K562 (cell line): ENCODE measurements around the gene GDF2. TPM values are rescaled to one million over a fixed set of nuclear protein-coding genes. Genes with fewer than 3 reads are reported as not detected.
A peak's percentile ranks its signal among the peaks of the same experiment; 100 is the strongest.

ENCODE experiments used
- ADNP ChIP-seq: fragments of 200-800 bp; sonication (Bioruptor generic); IDR thresholded peaks from 2 replicates; pipeline ENCODE4 v1.6.1; 2016; ENCODE audit warnings: missing genetic modification characterization, missing compliant biosample characterization
- CEBPG ChIP-seq, 3 experiments: fragments of 200-800 bp in 1 of 3; sonication (Bioruptor generic) in 1 of 3; sonication (generic) in 1 of 3; formaldehyde crosslinking in 1 of 3; IDR thresholded peaks in 2 of 3; conservative IDR thresholded peaks in 1 of 3; 2 replicates each; pipeline versions ENCODE4 v1.6.1 to v1.8.0; 2016 to 2022; ENCODE audit warnings: missing compliant biosample characterization in 2 of 3, missing genetic modification characterization in 2 of 3, mild to moderate bottlenecking in 1 of 3, missing genetic modification reagents in 1 of 3
- CTCFL ChIP-seq: IDR thresholded peaks from 2 replicates; pipeline ENCODE4 v1.6.1; 2011; ENCODE audit warnings: borderline replicate concordance, low read depth, mild to moderate bottlenecking, moderate library complexity, low read length; ENCODE audit not compliant: insufficient read depth, poor library complexity, severe bottlenecking
- ELF2 ChIP-seq: fragments of 250-450 bp; sonication (Bioruptor Pico); IDR thresholded peaks from 2 replicates; pipeline ENCODE4 v1.5.0; 2021; ENCODE audit warnings: mild to moderate bottlenecking
- ESRRB ChIP-seq: fragments of 250-450 bp; sonication (Bioruptor Pico); IDR thresholded peaks from 2 replicates; pipeline ENCODE4 v1.5.0; 2020; ENCODE audit warnings: mild to moderate bottlenecking, moderate library complexity, borderline replicate concordance
- FOS ChIP-seq: IDR thresholded peaks from 3 replicates; pipeline ENCODE4 v1.6.1; 2011; ENCODE audit not compliant: insufficient read length; ENCODE audit errors: extremely low read depth
- KDM2B ChIP-seq: fragments of 250-450 bp; sonication (Bioruptor Pico); IDR thresholded peaks from 2 replicates; pipeline ENCODE4 v1.8.0; 2021; ENCODE audit warnings: mild to moderate bottlenecking, moderate library complexity
- KLF10 ChIP-seq: fragments of 250-450 bp; sonication (Bioruptor Pico); IDR thresholded peaks from 2 replicates; pipeline ENCODE4 v1.6.1; 2021; ENCODE audit warnings: matching md5 sums
- MAZ ChIP-seq, 2 experiments: fragments of 450-650 bp in 1 of 2; sonication (generic) in 1 of 2; formaldehyde crosslinking; IDR thresholded peaks in 1 of 2; conservative IDR thresholded peaks in 1 of 2; 2 replicates each; pipeline versions ENCODE4 v1.4.0 to v1.5.0; 2020; ENCODE audit warnings: mild to moderate bottlenecking in 1 of 2, missing genetic modification reagents in 1 of 2
- NONO ChIP-seq, 2 experiments: fragments of 200-400 bp in 1 of 2; fragments of 450-650 bp in 1 of 2; formaldehyde crosslinking in 1 of 2; IDR thresholded peaks; 2 replicates each; pipeline ENCODE4 v1.6.1; 2017; ENCODE audit warnings: low read depth in 2 of 2, mild to moderate bottlenecking in 2 of 2, moderate library complexity in 2 of 2, low read length in 1 of 2
- PATZ1 ChIP-seq: fragments of 250-450 bp; sonication (Bioruptor Pico); IDR thresholded peaks from 2 replicates; pipeline ENCODE4 v1.5.0; 2020; ENCODE audit warnings: mild to moderate bottlenecking, borderline replicate concordance
- POLR2B ChIP-seq: fragments of 450-650 bp; IDR thresholded peaks from 2 replicates; pipeline ENCODE4 v1.6.1; 2018; ENCODE audit warnings: low read depth; ENCODE audit not compliant: partially characterized antibody
- PRMT5 ChIP-seq: sonication (generic); formaldehyde crosslinking; IDR thresholded peaks from 2 replicates; pipeline ENCODE4 v1.5.0; 2020; ENCODE audit warnings: missing genetic modification reagents
- SAP30 ChIP-seq: fragments of 200-600 bp; sonication (generic); IDR thresholded peaks from 2 replicates; pipeline ENCODE4 v1.6.1; 2012; ENCODE audit warnings: borderline replicate concordance, low read depth, mild to moderate bottlenecking, moderate library complexity, low read length, control low read depth, inconsistent platforms; ENCODE audit not compliant: insufficient read depth, poor library complexity, severe bottlenecking
- SREBF1 ChIP-seq: fragments of 150-350 bp; IDR thresholded peaks from 2 replicates; pipeline ENCODE4 v1.6.1; 2014; ENCODE audit warnings: antibody characterized with exemption, low read depth, low read length, borderline replicate concordance
- SRF ChIP-seq, 2 experiments: fragments of 250-450, 450-650 bp in 1 of 2; sonication (Bioruptor Pico) in 1 of 2; sonication (generic) in 1 of 2; formaldehyde crosslinking; IDR thresholded peaks; 2 replicates each; pipeline versions ENCODE4 v1.5.0 to v1.5.1; 2020 to 2022; ENCODE audit warnings: mild to moderate bottlenecking in 1 of 2, missing genetic modification reagents in 1 of 2
- TCF3 ChIP-seq: sonication (generic); formaldehyde crosslinking; IDR thresholded peaks from 2 replicates; pipeline ENCODE4 v1.4.0; 2020; ENCODE audit warnings: mild to moderate bottlenecking, missing genetic modification reagents
- TRIM24 ChIP-seq, 2 experiments: fragments of 450-650 bp; IDR thresholded peaks; 2 replicates each; pipeline ENCODE4 v1.6.1; 2016
- ZBED1 ChIP-seq: IDR thresholded peaks from 2 replicates; pipeline ENCODE4 v1.6.1; 2014
- ZNF175 ChIP-seq: fragments of 200-800 bp; sonication (Bioruptor generic); IDR thresholded peaks from 2 replicates; pipeline ENCODE4 v1.6.1; 2016; ENCODE audit warnings: low read depth, mild to moderate bottlenecking, missing genetic modification characterization, missing compliant biosample characterization
- ZNF23 ChIP-seq: fragments of 250-450 bp; sonication (Bioruptor Pico); IDR thresholded peaks from 2 replicates; pipeline ENCODE4 v1.4.0; 2020; ENCODE audit warnings: mild to moderate bottlenecking
- ZNF311 ChIP-seq: fragments of 250-450 bp; sonication (Bioruptor Pico); IDR thresholded peaks from 2 replicates; pipeline ENCODE4 v1.4.0; 2020; ENCODE audit warnings: mild to moderate bottlenecking, moderate library complexity
- ZNF445 ChIP-seq: fragments of 250-450 bp; sonication (Bioruptor Pico); IDR thresholded peaks from 2 replicates; pipeline ENCODE4 v1.4.0; 2020; ENCODE audit warnings: low read depth, mild to moderate bottlenecking, moderate library complexity
- ZNF57 ChIP-seq: fragments of 450-650 bp; formaldehyde crosslinking; IDR thresholded peaks from 2 replicates; pipeline ENCODE4 v1.4.0; 2020; ENCODE audit warnings: mild to moderate bottlenecking, moderate library complexity
- ZNF780A ChIP-seq: fragments of 250-450 bp; sonication (Bioruptor Pico); IDR thresholded peaks from 2 replicates; pipeline ENCODE4 v1.5.0; 2021; ENCODE audit warnings: mild to moderate bottlenecking
- polyA plus RNA-seq, 8 experiments: library from polyadenylated mRNA; depleted of rRNA in 4 of 8; stranded (reverse) in 5 of 8; unstranded in 3 of 8; fragments of >200 nt; fragmentation: Nextera tagmentation in 2 of 8; fragmentation: Illumina TruSeq in 1 of 8; extraction: Ambion mirVana in 2 of 8; extraction: Trizol in 1 of 8; gene quantifications; 2 replicates each; pipeline versions ENCODE4 v1.2.1 to v1.2.3, GENCODE V29; 2011 to 2014; ENCODE audit warnings: inconsistent platforms in 1 of 8, missing spikeins in 1 of 8
- total RNA-seq, 7 experiments: library from RNA; depleted of rRNA in 6 of 7; stranded (reverse); fragments of >200 nt in 6 of 7; fragmentation: Illumina TruSeq in 2 of 7; extraction: Trizol in 2 of 7; gene quantifications; 2 replicates each; pipeline versions ENCODE4 v1.2.1 to v1.2.3, GENCODE V29; 2011 to 2021; ENCODE audit warnings: low replicate concordance in 1 of 7

GDF2 gene
- total and polyA plus RNA-seq, 9 of the 15 experiments (the other 6 are each of a cell fraction or from before 2014, with no cell fraction given): 0.08 to 0.58 (median 0.27) TPM; not detected in 2

GRCh38 chr10:47322300-47323061, at the start of gene GDF2 (continued):
- TF ChIP-seq ZNF23 (CRISPR knock-in tag): no peak
- no peak for TF ChIP-seq ZNF311 (CRISPR knock-in tag)
- TF ChIP-seq ZBED1: no peak
- no peak for TF ChIP-seq ZNF57 (CRISPR knock-in tag)
- no peak for TF ChIP-seq CTCFL
- no peak for TF ChIP-seq ADNP (tag)
- TF ChIP-seq ELF2 (CRISPR knock-in tag): no peak
- no peak for TF ChIP-seq SAP30
- TF ChIP-seq KDM2B (CRISPR knock-in tag): no peak
- no peak for TF ChIP-seq MAZ (CRISPR knock-in tag; conservative IDR thresholded peaks at IDR 0.05 in 1 of 2, IDR thresholded peaks at IDR 0.05 in 1 of 2)
- no peak for TF ChIP-seq CEBPG (CRISPR knock-in tag; IDR thresholded peaks at IDR 0.05)
- no peak for TF ChIP-seq CEBPG (tag; conservative IDR thresholded peaks at IDR 0.05 in 1 of 2, IDR thresholded peaks at IDR 0.05 in 1 of 2)
- TF ChIP-seq SREBF1: no peak
- TF ChIP-seq TCF3: peak; percentile 86
- TF ChIP-seq TRIM24 (IDR thresholded peaks at IDR 0.05): peak in 1 of 2 experiments; percentile 70; a peak in 2 of 4 replicates
- no peak for TF ChIP-seq KLF10 (CRISPR knock-in tag)
- no peak for TF ChIP-seq PATZ1 (CRISPR knock-in tag)
- TF ChIP-seq PRMT5 (CRISPR knock-in tag): no peak
- TF ChIP-seq POLR2B: no peak
- peak; percentile 51; the same call in 1 of the 2 replicates for TF ChIP-seq ZNF175 (CRISPR knock-in tag)
- no peak for TF ChIP-seq FOS
- no peak; a peak in 1 of 4 replicates for TF ChIP-seq NONO (IDR thresholded peaks at IDR 0.05; ENCODE audit: low read depth in 2 of 2, low read length in 1 of 2)
- TF ChIP-seq ESRRB (CRISPR knock-in tag): no peak
- TF ChIP-seq SRF (CRISPR knock-in tag; IDR thresholded peaks at IDR 0.05): no peak; a peak in 1 of 4 replicates
- TF ChIP-seq ZNF445 (CRISPR knock-in tag): no peak
- TF ChIP-seq ZNF780A: no peak
